ENCODE data around the gene AEN.

DNA sequence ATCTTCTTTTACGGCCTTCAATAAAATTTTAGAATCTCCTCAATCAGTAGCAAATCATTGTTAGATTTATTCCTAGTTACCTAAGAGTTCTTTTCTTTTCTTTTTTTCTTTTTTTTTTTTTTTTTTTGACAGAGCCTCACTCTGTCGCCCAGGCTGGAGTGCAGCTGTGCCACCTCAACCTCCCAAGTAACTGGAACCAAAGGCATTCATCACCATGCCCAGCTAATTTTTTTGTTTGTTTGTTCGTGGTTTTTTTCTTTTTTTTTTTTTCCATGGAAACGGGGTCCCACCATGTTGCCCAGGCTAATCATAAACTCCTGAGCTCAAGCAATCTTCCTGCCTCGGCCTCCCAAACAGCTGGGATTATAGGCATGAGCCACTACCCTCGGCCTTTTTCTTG is 30.4 kb upstream of the AEN start:
- TF ChIP-seq POLR2AphosphoS5 (IDR thresholded peaks at IDR 0.05; ENCODE audit: insufficient read depth in 1 of 2, low read depth in 1 of 2) (no peak), POLR2A (IDR thresholded peaks at IDR 0.05) (no peak)
- TF ChIP-seq, protein P1, sequence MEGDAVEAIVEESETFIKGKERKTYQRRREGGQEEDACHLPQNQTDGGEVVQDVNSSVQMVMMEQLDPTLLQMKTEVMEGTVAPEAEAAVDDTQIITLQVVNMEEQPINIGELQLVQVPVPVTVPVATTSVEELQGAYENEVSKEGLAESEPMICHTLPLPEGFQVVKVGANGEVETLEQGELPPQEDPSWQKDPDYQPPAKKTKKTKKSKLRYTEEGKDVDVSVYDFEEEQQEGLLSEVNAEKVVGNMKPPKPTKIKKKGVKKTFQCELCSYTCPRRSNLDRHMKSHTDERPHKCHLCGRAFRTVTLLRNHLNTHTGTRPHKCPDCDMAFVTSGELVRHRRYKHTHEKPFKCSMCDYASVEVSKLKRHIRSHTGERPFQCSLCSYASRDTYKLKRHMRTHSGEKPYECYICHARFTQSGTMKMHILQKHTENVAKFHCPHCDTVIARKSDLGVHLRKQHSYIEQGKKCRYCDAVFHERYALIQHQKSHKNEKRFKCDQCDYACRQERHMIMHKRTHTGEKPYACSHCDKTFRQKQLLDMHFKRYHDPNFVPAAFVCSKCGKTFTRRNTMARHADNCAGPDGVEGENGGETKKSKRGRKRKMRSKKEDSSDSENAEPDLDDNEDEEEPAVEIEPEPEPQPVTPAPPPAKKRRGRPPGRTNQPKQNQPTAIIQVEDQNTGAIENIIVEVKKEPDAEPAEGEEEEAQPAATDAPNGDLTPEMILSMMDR (IDR thresholded peaks at IDR 0.05): no peak
